Activated naive CD8-positive, alpha-beta T cell treated with anti-CD3 and anti-CD28 coated beads for 36 hours (primary cell): Measurements from ENCODE around the gene MAGED1. TPM values are rescaled to one million over a fixed set of nuclear protein-coding genes. Genes with fewer than 3 reads are reported as not detected.
"Not testable (repeated sequence)": the region's sequence is repeated elsewhere in the genome, so short reads cannot be mapped to it uniquely, and the experiment has no call there.

Experiments used
- DNase-seq: peaks from one replicate; pipeline ENCODE4 v3.0.0; 2021
- H3K27ac Mint-ChIP-seq: one replicate; pipeline ENCODE4 v1.8.0; 2022; ENCODE audit warnings: mild to moderate bottlenecking, moderate library complexity, mixed read lengths
- H3K27me3 Mint-ChIP-seq: one replicate; pipeline ENCODE4 v1.8.0; 2022; ENCODE audit warnings: mild to moderate bottlenecking, mixed read lengths
- H3K36me3 Mint-ChIP-seq: one replicate; pipeline ENCODE4 v1.8.0; 2021; ENCODE audit warnings: mild to moderate bottlenecking, mixed read lengths
- H3K4me1 Mint-ChIP-seq: one replicate; pipeline ENCODE4 v1.8.0; 2021; ENCODE audit warnings: mixed read lengths
- H3K4me3 Mint-ChIP-seq: one replicate; pipeline ENCODE4 v1.8.0; 2022; ENCODE audit warnings: mild to moderate bottlenecking, moderate library complexity, mixed read lengths
- H3K9me3 Mint-ChIP-seq: one replicate; pipeline ENCODE4 v1.8.0; 2022; ENCODE audit warnings: mixed read lengths
- total RNA-seq, 2 experiments: library from RNA; stranded (reverse); gene quantifications; one replicate each; pipeline ENCODE4 v1.2.3, GENCODE V29; 2021

Gene MAGED1
- total RNA-seq, 2 experiments from 2014 or later, result 51.5 to 51.8 TPM

- H3K27ac Mint-ChIP-seq, result no peak overlapping the region
- peaks cover 8% of the 10 kb centered on the region for H3K4me1 Mint-ChIP-seq
- H3K27me3 Mint-ChIP-seq, result no peaks in the 10 kb centered on the region
- H3K36me3 Mint-ChIP-seq, result peaks cover 27% of the 10 kb centered on the region
- no peak overlapping the region for H3K4me3 Mint-ChIP-seq
- DNase-seq, result no peak
- H3K9me3 Mint-ChIP-seq, result no peaks in the 10 kb centered on the region
Observed at GRCh38 chrX:51878056-51878455, 15.4 kb upstream of the MAGED1 start.

- no peak overlapping the region for H3K4me3 Mint-ChIP-seq
- H3K4me1 Mint-ChIP-seq, result peaks cover 11% of the 10 kb centered on the region
- DNase-seq, result no peak
- no peaks in the 10 kb centered on the region for H3K9me3 Mint-ChIP-seq
- no peak overlapping the region for H3K27ac Mint-ChIP-seq
- H3K36me3 Mint-ChIP-seq, result peaks cover 4% of the 10 kb centered on the region
- no peaks in the 10 kb centered on the region for H3K27me3 Mint-ChIP-seq
Observed at GRCh38 chrX:51889851-51890250, 3.6 kb upstream of the MAGED1 start.

DNA sequence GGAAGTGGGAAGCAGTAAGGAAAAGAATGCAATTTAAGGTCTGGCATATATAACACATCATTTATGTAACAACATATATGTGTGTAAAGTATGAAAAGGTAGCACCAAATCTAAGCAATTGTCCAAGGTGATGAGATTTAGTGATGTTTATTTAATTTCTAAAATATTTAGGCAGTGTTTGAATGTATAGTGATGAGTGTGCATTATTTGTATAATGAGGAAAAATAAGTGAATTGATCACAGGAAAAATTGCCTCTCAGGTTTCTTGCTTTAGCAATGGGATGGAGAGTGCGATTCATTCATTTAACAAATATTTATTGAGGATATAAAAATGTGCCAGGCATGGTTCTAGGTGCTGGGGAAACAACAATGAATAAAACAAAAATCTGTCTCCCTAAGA, 2.2 kb upstream of the MAGED1 start:
- Mint-ChIP-seq H3K4me1 (peaks cover 15% of the 10 kb centered on the region), H3K9me3 (no peaks in the 10 kb centered on the region), H3K27ac (peak overlapping the region; percentile 81), H3K4me3 (peak overlapping the region; percentile 30), H3K36me3 (peaks cover 4% of the 10 kb centered on the region), H3K27me3 (no peaks in the 10 kb centered on the region)
- DNase-seq, result no peak

- H3K27me3 Mint-ChIP-seq, result no peaks in the 10 kb centered on the region
- no peak overlapping the region for H3K4me3 Mint-ChIP-seq
- peaks cover 15% of the 10 kb centered on the region for H3K4me1 Mint-ChIP-seq
- H3K9me3 Mint-ChIP-seq, result no peaks in the 10 kb centered on the region
- H3K36me3 Mint-ChIP-seq, result peaks cover 4% of the 10 kb centered on the region
- DNase-seq, result no peak
- H3K27ac Mint-ChIP-seq, result peak overlapping the region; percentile 25
Observed at GRCh38 chrX:51891821-51892551, 1.4 kb upstream of the MAGED1 start.

DNA sequence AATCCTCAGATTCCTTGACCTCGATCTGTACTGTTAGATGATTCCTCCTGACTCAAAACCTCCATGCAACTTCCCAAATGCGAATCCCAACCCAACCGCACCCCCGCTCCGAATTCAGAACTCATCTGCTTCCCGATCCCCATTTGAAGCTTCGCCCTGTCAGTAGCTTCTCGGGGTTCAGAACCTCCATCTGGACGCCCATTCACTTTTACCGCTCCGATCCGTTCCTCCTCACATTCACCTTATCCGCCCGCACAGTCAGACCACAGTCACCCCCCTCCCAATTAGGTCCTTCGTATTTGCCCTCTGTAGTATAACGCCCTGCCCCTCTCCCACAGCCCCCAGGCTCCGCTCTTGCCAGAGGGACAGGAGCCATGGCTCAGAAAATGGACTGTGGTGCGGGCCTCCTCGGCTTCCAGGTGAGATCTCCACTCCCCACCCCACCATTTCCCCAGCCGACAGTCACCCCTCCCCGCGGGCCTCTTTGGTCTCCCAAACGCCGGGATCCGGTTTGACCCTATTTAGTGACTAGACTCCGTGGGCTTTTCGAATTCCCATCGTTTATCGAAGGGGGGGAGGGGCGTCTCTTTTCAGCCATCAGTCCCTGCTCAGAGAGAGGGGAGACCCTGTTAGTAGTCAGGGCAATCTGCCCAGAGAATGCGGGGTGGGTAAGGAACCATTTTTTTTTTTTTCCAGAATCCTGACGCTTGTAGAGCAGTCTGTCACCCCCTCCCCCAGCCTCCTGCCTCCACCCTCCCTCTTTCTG, 691 bp downstream of the MAGED1 start:
- H3K9me3 Mint-ChIP-seq, result no peaks in the 10 kb centered on the region
- H3K27ac Mint-ChIP-seq, result peak overlapping the region; percentile 85
- H3K27me3 Mint-ChIP-seq, result no peaks in the 10 kb centered on the region
- peak overlapping the region; percentile 93 for H3K4me3 Mint-ChIP-seq
- DNase-seq, result peak; percentile 12
- H3K4me1 Mint-ChIP-seq, result peaks cover 15% of the 10 kb centered on the region
- H3K36me3 Mint-ChIP-seq, result peaks cover 7% of the 10 kb centered on the region

GRCh38 chrX:51894697-51895336, 1.4 kb downstream of the MAGED1 start:
- peak; percentile 31 for DNase-seq
- peak overlapping the region; percentile 93 for H3K4me3 Mint-ChIP-seq
- H3K9me3 Mint-ChIP-seq, result no peaks in the 10 kb centered on the region
- H3K27ac Mint-ChIP-seq, result peak overlapping the region; percentile 85
- H3K4me1 Mint-ChIP-seq, result peaks cover 15% of the 10 kb centered on the region
- H3K36me3 Mint-ChIP-seq, result peaks cover 7% of the 10 kb centered on the region
- H3K27me3 Mint-ChIP-seq, result no peaks in the 10 kb centered on the region

GRCh38 chrX:51896626-51897025, 3.2 kb downstream of the MAGED1 start:
- Mint-ChIP-seq H3K27me3 (no peaks in the 10 kb centered on the region), H3K9me3 (no peaks in the 10 kb centered on the region), H3K27ac (no peak overlapping the region), H3K4me1 (peaks cover 13% of the 10 kb centered on the region), H3K36me3 (peaks cover 7% of the 10 kb centered on the region), H3K4me3 (no peak overlapping the region)
- DNase-seq, result no peak

- Mint-ChIP-seq H3K9me3 (no peaks in the 10 kb centered on the region), H3K4me1 (peaks cover 5% of the 10 kb centered on the region), H3K27me3 (no peaks in the 10 kb centered on the region), H3K4me3 (no peak overlapping the region), H3K36me3 (peaks cover 11% of the 10 kb centered on the region), H3K27ac (no peak overlapping the region)
- DNase-seq, result no peak
Observed at GRCh38 chrX:51899741-51900140, 6.3 kb downstream of the MAGED1 start.

- H3K27ac Mint-ChIP-seq, result peak overlapping the region; percentile 15
- H3K27me3 Mint-ChIP-seq, result no peaks in the 10 kb centered on the region
- H3K4me3 Mint-ChIP-seq, result no peak overlapping the region
- no peaks in the 10 kb centered on the region for H3K9me3 Mint-ChIP-seq
- no peak for DNase-seq
- peaks cover 11% of the 10 kb centered on the region for H3K36me3 Mint-ChIP-seq
- no peaks in the 10 kb centered on the region for H3K4me1 Mint-ChIP-seq
Observed at GRCh38 chrX:51902510-51903050, 9.2 kb downstream of the MAGED1 start.

GRCh38 chrX:51905152-51905551, 11.7 kb downstream of the MAGED1 start:
- not testable (repeated sequence) for H3K36me3 Mint-ChIP-seq, H3K27ac Mint-ChIP-seq, H3K27me3 Mint-ChIP-seq, DNase-seq, H3K4me3 Mint-ChIP-seq, H3K4me1 Mint-ChIP-seq, H3K9me3 Mint-ChIP-seq

DNA sequence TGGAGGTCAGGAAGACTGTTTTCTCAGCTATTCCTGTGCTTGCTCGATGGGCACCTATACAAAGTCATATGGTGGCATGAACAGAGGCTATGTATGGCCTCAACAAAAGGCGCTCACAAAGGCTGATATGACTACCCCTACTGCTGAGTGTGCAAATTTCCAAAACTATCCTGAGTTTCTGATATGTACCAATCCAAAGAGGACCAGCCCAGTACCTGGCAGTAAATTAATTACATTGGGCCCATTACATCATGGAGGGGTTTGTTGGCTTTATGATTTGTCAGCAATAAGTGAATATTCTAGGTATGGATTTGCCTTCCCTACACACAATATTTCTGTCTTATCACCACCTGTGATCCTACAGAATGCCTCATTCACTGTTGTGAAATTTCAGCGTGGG, 12.3 kb downstream of the MAGED1 start:
- H3K27me3 Mint-ChIP-seq, result no peaks in the 10 kb centered on the region
- peaks cover 8% of the 10 kb centered on the region for H3K36me3 Mint-ChIP-seq
- no peak overlapping the region for H3K4me3 Mint-ChIP-seq
- no peak for DNase-seq
- no peak overlapping the region for H3K27ac Mint-ChIP-seq
- H3K4me1 Mint-ChIP-seq, result no peaks in the 10 kb centered on the region
- H3K9me3 Mint-ChIP-seq, result no peaks in the 10 kb centered on the region

- Mint-ChIP-seq H3K27me3 (peaks cover 10% of the 10 kb centered on the region), H3K27ac (no peak overlapping the region), H3K4me3 (no peak overlapping the region), H3K4me1 (peaks cover 4% of the 10 kb centered on the region), H3K9me3 (peaks cover 1% of the 10 kb centered on the region), H3K36me3 (no peaks in the 10 kb centered on the region)
- no peak for DNase-seq
Observed at GRCh38 chrX:51917604-51918003, 24.2 kb downstream of the MAGED1 start.

- Mint-ChIP-seq H3K36me3 (no peaks in the 10 kb centered on the region), H3K4me3 (no peak overlapping the region), H3K27ac (no peak overlapping the region), H3K4me1 (peaks cover 3% of the 10 kb centered on the region), H3K9me3 (no peaks in the 10 kb centered on the region), H3K27me3 (peaks cover 6% of the 10 kb centered on the region)
- DNase-seq, result no peak
Observed at GRCh38 chrX:51922561-51922960, 29.1 kb downstream of the MAGED1 start.

- no peak overlapping the region for H3K27ac Mint-ChIP-seq
- no peak overlapping the region for H3K4me3 Mint-ChIP-seq
- H3K36me3 Mint-ChIP-seq, result peaks cover 3% of the 10 kb centered on the region
- peaks cover 1% of the 10 kb centered on the region for H3K9me3 Mint-ChIP-seq
- H3K27me3 Mint-ChIP-seq, result peaks cover 4% of the 10 kb centered on the region
- no peak for DNase-seq
- no peaks in the 10 kb centered on the region for H3K4me1 Mint-ChIP-seq
Observed at GRCh38 chrX:51931566-51932150, 38.2 kb downstream of the MAGED1 start.
